A375 (cell line): ENCODE measurements around the gene UFC1. TPM values are rescaled to one million over a fixed set of nuclear protein-coding genes. Genes with fewer than 3 reads are reported as not detected.

Experiments used
- small RNA-seq: library from RNA; depleted of rRNA; stranded (forward); fragments of <200 nt; gene quantifications from one replicate; pipeline ENCODE3, GENCODE V24; 2014
- total RNA-seq: library from RNA; depleted of rRNA; stranded (reverse); fragments of >200 nt; shearing (Covaris generic); gene quantifications from 2 replicates; pipeline ENCODE4 v1.2.3, GENCODE V29; 2014; rRNA removed

The UFC1 gene
- 149 and 159 TPM in 2 replicates for total RNA-seq

GRCh38 chr1:161153682-161154337, at the start of gene UFC1:
Gene UFC1 (plus strand): TSS chr1:161153978. CDS start chr1:161153998, 20 bp downstream.

GRCh38 chr1:161117759-161118581, 35.8 kb upstream of the UFC1 start, which contains the start of the genes NIT1 and PFDN2:
Gene NIT1 (plus strand): TSS chr1:161118105. CDS start chr1:161118177, 72 bp downstream.
Gene PFDN2 (minus strand): TSS chr1:161118037. CDS start chr1:161118026, 11 bp downstream.

GRCh38 chr1:161132410-161133219, 21.2 kb upstream of the UFC1 start, which contains the start of gene DEDD:
Gene DEDD (minus strand): TSS chr1:161132667. CDS start chr1:161124462, 8,205 bp downstream.

GRCh38 chr1:161159087-161159912, 5.5 kb downstream of the UFC1 start, which contains the start of gene USP21:
Gene USP21 (plus strand): TSS chr1:161159500. CDS start chr1:161160641, 1,141 bp downstream.

GRCh38 chr1:161165742-161166668, 12.2 kb downstream of the UFC1 start, which contains the start of gene PPOX:
Gene PPOX (plus strand): TSS chr1:161166426. CDS start chr1:161166848, 422 bp downstream.

GRCh38 chr1:161177112-161177935, 23.5 kb downstream of the UFC1 start, which contains the start of gene B4GALT3:
Gene B4GALT3 (minus strand): TSS chr1:161177507. CDS start chr1:161176060, 1,447 bp downstream.

GRCh38 chr1:161198897-161199431, 45.2 kb downstream of the UFC1 start, which contains the start of gene ADAMTS4:
Gene ADAMTS4 (minus strand): TSS chr1:161199054. CDS start chr1:161198627, 427 bp downstream.

GRCh38 chr1:161201836-161202712, 48.3 kb downstream of the UFC1 start, which contains the start of gene NDUFS2:
Gene NDUFS2 (plus strand): TSS chr1:161202367. CDS start chr1:161202386, 19 bp downstream.

Small RNAs within 50 kb of the gene (small RNA-seq; reads per million reads assigned to genes)
- not detected for gene RF01225

Other genes starting within 250 kb of the UFC1 start
- gene ITLN2, start 199.2 kb upstream of the UFC1 start, total RNA-seq, result 0.15 TPM in 1 of 2 replicates, not detected in the other
- 4.0 and 5.7 TPM in 2 replicates for gene F11R, start 132.8 kb upstream of the UFC1 start, total RNA-seq
- 0.83 TPM in 1 of 2 replicates, not detected in the other for gene TSTD1, start 115.0 kb upstream of the UFC1 start, total RNA-seq
- gene USF1, start 108.0 kb upstream of the UFC1 start, total RNA-seq, result 80.3 and 97.9 TPM in 2 replicates
- gene ARHGAP30, start 84.1 kb upstream of the UFC1 start, total RNA-seq, result 1.1 and 2.7 TPM in 2 replicates
- 0.27 and 1.2 TPM in 2 replicates for gene NECTIN4, start 64.4 kb upstream of the UFC1 start, total RNA-seq
- not detected in 2 replicates for gene KLHDC9, start 55.6 kb upstream of the UFC1 start, total RNA-seq
- gene PFDN2, start 35.9 kb upstream of the UFC1 start, total RNA-seq, result 405 and 434 TPM in 2 replicates
- gene NIT1, start 35.9 kb upstream of the UFC1 start, total RNA-seq, result 35.0 and 38.6 TPM in 2 replicates
- gene DEDD, start 21.3 kb upstream of the UFC1 start, total RNA-seq, result 39.8 and 45.0 TPM in 2 replicates
- gene USP21, start 5.5 kb downstream of the UFC1 start, total RNA-seq, result 12.2 and 17.1 TPM in 2 replicates
- gene PPOX, start 12.4 kb downstream of the UFC1 start, total RNA-seq, result 29.7 and 37.1 TPM in 2 replicates
- gene B4GALT3, start 23.5 kb downstream of the UFC1 start, total RNA-seq, result 55.0 and 56.1 TPM in 2 replicates
- 0.15 and 0.50 TPM in 2 replicates for gene ADAMTS4, start 45.1 kb downstream of the UFC1 start, total RNA-seq
- 304 and 309 TPM in 2 replicates for gene NDUFS2, start 48.4 kb downstream of the UFC1 start, total RNA-seq
- not detected in 2 replicates for gene FCER1G, start 61.3 kb downstream of the UFC1 start, total RNA-seq
- gene APOA2, start 69.7 kb downstream of the UFC1 start, total RNA-seq, result not detected in 2 replicates
- 11.1 and 12.2 TPM in 2 replicates for gene TOMM40L, start 72.1 kb downstream of the UFC1 start, total RNA-seq
- not detected in 2 replicates for gene NR1I3, start 84.2 kb downstream of the UFC1 start, total RNA-seq
- gene PCP4L1, start 104.8 kb downstream of the UFC1 start, total RNA-seq, result not detected in 2 replicates
- gene MPZ, start 156.0 kb downstream of the UFC1 start, total RNA-seq, result 6.0 and 6.9 TPM in 2 replicates
- 27.0 and 28.4 TPM in 2 replicates for gene SDHC, start 160.4 kb downstream of the UFC1 start, total RNA-seq
- gene CFAP126, start 213.9 kb downstream of the UFC1 start, total RNA-seq, result not detected in 2 replicates